ENCODE data around the gene CCL28.

CCL28 gene

GRCh38 chr5:43389679-43390329 is 22.4 kb downstream of the CCL28 start:
- peak; percentile 76 for DNase-seq (ENCODE audit: low read depth)
- peak; percentile 88 for TF ChIP-seq CTCF (conservative IDR thresholded peaks at IDR 0.05; ENCODE audit: low read depth, low read length)
- H3K4me3 ChIP-seq (ENCODE audit: low read length), result no peak overlapping the region

- no peak for TF ChIP-seq CTCF (conservative IDR thresholded peaks at IDR 0.05; ENCODE audit: low read depth, low read length)
- H3K4me3 ChIP-seq (ENCODE audit: low read length), result no peak overlapping the region
- no peak for DNase-seq (ENCODE audit: low read depth)
Measured at GRCh38 chr5:43386960-43387362, 25.2 kb downstream of the CCL28 start.

- no peak for DNase-seq (ENCODE audit: low read depth)
- no peak overlapping the region for H3K4me3 ChIP-seq (ENCODE audit: low read length)
- TF ChIP-seq CTCF (conservative IDR thresholded peaks at IDR 0.05; ENCODE audit: low read depth, low read length), result no peak
Measured at GRCh38 chr5:43376496-43377140, 35.6 kb downstream of the CCL28 start.

- H3K4me3 ChIP-seq (ENCODE audit: low read length), result no peak overlapping the region
- DNase-seq (ENCODE audit: low read depth), result no peak
- TF ChIP-seq CTCF (conservative IDR thresholded peaks at IDR 0.05; ENCODE audit: low read depth, low read length), result no peak
Measured at GRCh38 chr5:43371821-43372220, 40.4 kb downstream of the CCL28 start.

DNA sequence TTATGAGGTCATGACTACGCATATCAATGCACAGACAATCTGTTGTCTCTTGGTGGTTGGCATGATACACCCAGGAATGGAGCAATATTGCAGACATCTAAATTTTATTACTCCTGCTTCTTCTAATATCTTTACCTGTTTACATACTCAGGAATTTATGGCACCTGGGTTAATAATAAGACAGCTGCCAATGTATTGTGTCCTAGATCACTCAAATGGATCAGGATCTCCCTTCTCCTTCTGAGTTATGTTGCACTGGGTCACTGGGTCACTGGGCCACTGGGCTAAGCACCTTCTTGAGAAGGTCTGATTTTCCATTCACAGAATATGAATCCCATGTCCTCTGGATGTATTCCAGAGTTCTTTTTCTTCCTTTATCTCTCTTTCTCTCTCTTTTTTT is 41.8 kb downstream of the CCL28 start:
- no peak for TF ChIP-seq CTCF (conservative IDR thresholded peaks at IDR 0.05; ENCODE audit: low read depth, low read length)
- DNase-seq (ENCODE audit: low read depth), result no peak
- no peak overlapping the region for H3K4me3 ChIP-seq (ENCODE audit: low read length)

GRCh38 chr5:43369651-43370050 is 42.5 kb downstream of the CCL28 start:
- no peak for DNase-seq (ENCODE audit: low read depth)
- TF ChIP-seq CTCF (conservative IDR thresholded peaks at IDR 0.05; ENCODE audit: low read depth, low read length), result no peak
- H3K4me3 ChIP-seq (ENCODE audit: low read length), result no peak overlapping the region

Measured in retinal pigment epithelial cell (primary cell).